Keratinocyte (primary cell): ENCODE results near the gene PER1. TPM values are rescaled to one million over a fixed set of nuclear protein-coding genes. Genes with fewer than 3 reads are reported as not detected.

ENCODE experiments used
- DNase-seq: peaks from one replicate; pipeline ENCODE4 v3.0.0-alpha.2; 2011; ENCODE audit warnings: low read depth, missing footprints, low spot score
- FAIRE-seq: peaks from 2 replicates; lab custom pipeline; 2011; peaks lifted over from hg19 to GRCh38; lab: Jason Lieb, UNC
- H2AFZ ChIP-seq: 2 replicates; pipeline ENCODE4 v1.6.0; 2012; ENCODE audit warnings: low read length, control low read depth, inconsistent platforms; ENCODE audit not compliant: control insufficient read depth
- H3K27ac ChIP-seq: 2 replicates; pipeline ENCODE4 v1.5.1; 2011; ENCODE audit warnings: low read length; ENCODE audit not compliant: control insufficient read depth, insufficient read depth
- H3K27me3 ChIP-seq: 3 replicates; pipeline ENCODE4 v1.6.0; 2011; ENCODE audit warnings: low read length; ENCODE audit not compliant: control insufficient read depth, insufficient read depth; ENCODE audit errors: extremely low read depth
- H3K36me3 ChIP-seq, 2 experiments: 2 replicates in 1 of 2; 3 replicates in 1 of 2; pipeline ENCODE4 v1.5.1; 2011; ENCODE audit warnings: low read length in 2 of 2, mild to moderate bottlenecking in 1 of 2; ENCODE audit not compliant: control insufficient read depth in 2 of 2, insufficient read depth in 2 of 2; ENCODE audit errors: extremely low read depth in 1 of 2
- H3K4me1 ChIP-seq: 3 replicates; pipeline ENCODE4 v1.5.1; 2011; ENCODE audit warnings: low read length; ENCODE audit not compliant: control insufficient read depth, insufficient read depth; ENCODE audit errors: extremely low read depth
- H3K4me2 ChIP-seq: 3 replicates; pipeline ENCODE4 v1.6.0; 2011; ENCODE audit warnings: low read depth, low read length; ENCODE audit not compliant: control insufficient read depth, insufficient read depth; ENCODE audit errors: extremely low read depth
- H3K4me3 ChIP-seq, 3 experiments: fragments of 200-600 bp in 1 of 3; sonication (generic) in 1 of 3; 2 replicates in 2 of 3; 3 replicates in 1 of 3; pipeline ENCODE4 v1.5.1; 2011 to 2016; ENCODE audit warnings: low read length in 3 of 3, mild to moderate bottlenecking in 3 of 3, control low read depth in 2 of 3, inconsistent platforms in 1 of 3, low read depth in 1 of 3, mixed read lengths in 1 of 3, mixed run types in 1 of 3, moderate library complexity in 1 of 3; ENCODE audit not compliant: control insufficient read depth in 2 of 3, insufficient read depth in 2 of 3; ENCODE audit errors: extremely low read depth in 1 of 3
- H3K79me2 ChIP-seq: 2 replicates; pipeline ENCODE4 v1.6.0; 2012; ENCODE audit warnings: low read length; ENCODE audit not compliant: control insufficient read depth, insufficient read depth
- H3K9ac ChIP-seq: 3 replicates; pipeline ENCODE4 v1.6.0; 2011; ENCODE audit warnings: low read length; ENCODE audit not compliant: control insufficient read depth, insufficient read depth; ENCODE audit errors: extremely low read depth
- H3K9me1 ChIP-seq: 3 replicates; pipeline ENCODE4 v1.6.0; 2011; ENCODE audit warnings: low read length; ENCODE audit not compliant: control insufficient read depth, insufficient read depth; ENCODE audit errors: extremely low read depth
- H3K9me3 ChIP-seq: 2 replicates; pipeline ENCODE4 v1.5.1; 2012; ENCODE audit warnings: low read depth, low read length; ENCODE audit not compliant: control insufficient read depth
- H4K20me1 ChIP-seq: 3 replicates; pipeline ENCODE4 v1.6.0; 2011; ENCODE audit warnings: low read length; ENCODE audit not compliant: control insufficient read depth, insufficient read depth; ENCODE audit errors: extremely low read depth
- CTCF ChIP-seq, 3 experiments: IDR thresholded peaks in 1 of 3; conservative IDR thresholded peaks in 1 of 3; optimal IDR thresholded peaks in 1 of 3; 2 replicates in 2 of 3; 3 replicates in 1 of 3; pipeline versions ENCODE3 to v1.5.1; 2011; ENCODE audit warnings: low read length in 3 of 3, mild to moderate bottlenecking in 3 of 3, moderate library complexity in 2 of 3, control low read depth in 1 of 3, inconsistent platforms in 1 of 3; ENCODE audit not compliant: insufficient read depth in 2 of 3; ENCODE audit errors: extremely low read depth in 1 of 3
- EZH2 ChIP-seq: IDR thresholded peaks from one replicate; pipeline ENCODE4 v1.6.1; 2012; ENCODE audit warnings: inconsistent platforms, mild to moderate bottlenecking, low read length, moderate library complexity
- dilution Hi-C: fragments of 300-500 bp; cut with MboI; formaldehyde crosslinking; loops from one replicate; pipeline ENCODE4 v1.7.0; 2020; ENCODE audit warnings: low sequenced_read_pairs; ENCODE audit not compliant: extremely low pct_ligation_motif_present
- polyA plus RNA-seq, 5 experiments: library from polyadenylated mRNA; depleted of rRNA in 3 of 5; stranded (reverse) in 3 of 5; stranded (forward) in 1 of 5; unstranded in 1 of 5; fragments of >200 nt; gene quantifications; 1 replicate in 1 of 5; 2 replicates in 3 of 5; 3 replicates in 1 of 5; pipeline versions ENCODE4 v1.2.1 to v1.2.3, GENCODE V29; 2011 to 2012; ENCODE audit warnings: missing spikeins in 2 of 5, low read depth in 1 of 5, low replicate concordance in 1 of 5

Gene PER1
- polyA plus RNA-seq, 1 donor (not counting 4 experiments of a cell fraction or from before 2014, with no cell fraction given), result 15.1 TPM

GRCh38 chr17:8133399-8133798 is 18.8 kb downstream of the PER1 start:
- dilution Hi-C loops, result no loop called here

GRCh38 chr17:8131844-8132441 is 20.3 kb downstream of the PER1 start:
- no peak overlapping the region for H3K4me2 ChIP-seq
- no peaks in the 10 kb centered on the region for H3K9me1 ChIP-seq
- peaks cover 10% of the 10 kb centered on the region for H3K4me1 ChIP-seq
- dilution Hi-C loops, result no loop called here
- no peaks in the 10 kb centered on the region for H3K79me2 ChIP-seq
- H3K27me3 ChIP-seq, result no peaks in the 10 kb centered on the region
- no peaks in the 10 kb centered on the region for H3K9me3 ChIP-seq
- H3K36me3 ChIP-seq, result no peaks in the 10 kb centered on the region
- TF ChIP-seq EZH2, result no peak
- no peak for TF ChIP-seq CTCF (optimal IDR thresholded peaks at IDR 0.05 in 1 of 3, IDR thresholded peaks at IDR 0.05 in 1 of 3, conservative IDR thresholded peaks at IDR 0.05 in 1 of 3; ENCODE audit: extremely low read depth in 1 of 3, insufficient read depth in 2 of 3, low read length in 3 of 3)
- H3K27ac ChIP-seq, result no peak overlapping the region
- DNase-seq (no peak), FAIRE-seq (no peak)
- H3K9ac ChIP-seq, result no peak overlapping the region
- no peak overlapping the region for H3K4me3 ChIP-seq
- H2AFZ ChIP-seq, result no peak overlapping the region
- no peaks in the 10 kb centered on the region for H4K20me1 ChIP-seq

More at GRCh38 chr17:8133399-8133798, 18.8 kb downstream of the PER1 start:
- no peak for FAIRE-seq
- no peaks in the 10 kb centered on the region for H4K20me1 ChIP-seq
- H3K4me1 ChIP-seq, result peaks cover 15% of the 10 kb centered on the region
- no peaks in the 10 kb centered on the region for H3K9me1 ChIP-seq
- no peaks in the 10 kb centered on the region for H3K79me2 ChIP-seq
- H3K9ac ChIP-seq, result no peak overlapping the region
- DNase-seq, result no peak
- no peak overlapping the region for H3K27ac ChIP-seq
- no peak overlapping the region for H3K4me2 ChIP-seq
- no peak overlapping the region for H3K4me3 ChIP-seq
- no peak for TF ChIP-seq EZH2
- no peak for TF ChIP-seq CTCF (optimal IDR thresholded peaks at IDR 0.05 in 1 of 3, IDR thresholded peaks at IDR 0.05 in 1 of 3, conservative IDR thresholded peaks at IDR 0.05 in 1 of 3; ENCODE audit: extremely low read depth in 1 of 3, insufficient read depth in 2 of 3, low read length in 3 of 3)
- H3K27me3 ChIP-seq, result no peaks in the 10 kb centered on the region
- H3K9me3 ChIP-seq, result no peaks in the 10 kb centered on the region
- no peaks in the 10 kb centered on the region for H3K36me3 ChIP-seq
- no peak overlapping the region for H2AFZ ChIP-seq
